Suprapubic skin (tissue), 4 donors: ENCODE data around the gene BAZ1A.

Source experiments
- CTCF ChIP-seq, 2 donors: fragments of 200-600 bp in 1 of 2; fragments of 450-650 bp in 1 of 2; sonication (generic) in 1 of 2; IDR thresholded peaks; one replicate each; pipeline ENCODE4 v1.5.1; 2016 to 2019; ENCODE audit warnings: antibody characterized with exemption in 2 of 2, mild to moderate bottlenecking in 1 of 2, moderate library complexity in 1 of 2
- EP300 ChIP-seq: sonication (generic); formaldehyde crosslinking; IDR thresholded peaks from one replicate; pipeline ENCODE4 v1.6.1; 2017; ENCODE audit warnings: antibody characterized with exemption
- POLR2A ChIP-seq, 2 donors: fragments of 450-650 bp; IDR thresholded peaks; one replicate each; pipeline ENCODE4 v1.6.1; 2017; ENCODE audit warnings: antibody characterized with exemption in 2 of 2, mild to moderate bottlenecking in 2 of 2, moderate library complexity in 2 of 2
- POLR2AphosphoS5 ChIP-seq, 3 donors: sonication (generic); formaldehyde crosslinking; IDR thresholded peaks; one replicate each; pipeline ENCODE4 v1.6.1; 2017; ENCODE audit warnings: antibody characterized with exemption in 3 of 3

DNA sequence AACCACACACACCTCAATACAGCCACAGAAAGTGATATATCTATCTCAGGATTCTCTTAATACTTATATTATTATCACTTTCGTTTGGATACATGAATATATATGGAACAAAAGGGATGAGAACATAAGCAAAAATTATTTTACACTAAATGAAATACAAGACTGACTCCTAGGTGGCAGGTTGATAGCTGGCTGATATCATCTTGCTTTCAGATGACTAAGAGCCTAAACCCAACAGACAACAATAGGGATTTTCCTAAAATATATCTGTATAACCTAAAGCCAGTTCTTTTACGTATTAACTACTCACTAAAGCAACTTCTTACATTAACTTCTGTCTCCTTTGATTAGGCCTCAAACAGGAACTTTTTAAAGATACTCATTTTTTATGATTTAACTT, 65.1 kb downstream of the BAZ1A start:
- no peak for TF ChIP-seq CTCF (IDR thresholded peaks at IDR 0.05)
- TF ChIP-seq POLR2A (IDR thresholded peaks at IDR 0.05), result no peak
- no peak for TF ChIP-seq POLR2AphosphoS5 (IDR thresholded peaks at IDR 0.05)
- no peak for TF ChIP-seq EP300
